SK-N-MC (cell line): ENCODE data around the gene AGAP1.
"Not testable (repeated sequence)": the region's sequence is repeated elsewhere in the genome, so short reads cannot be mapped to it uniquely, and the experiment has no call there.

ENCODE experiments used
- DNase-seq: peaks from one replicate; pipeline ENCODE4 v3.0.0-alpha.2; 2011; ENCODE audit warnings: low read depth, low spot score
- H3K27ac ChIP-seq: fragments of 200-600 bp; sonication (generic); 2 replicates; pipeline ENCODE4 v1.5.1; 2016; ENCODE audit warnings: mixed run types
- H3K36me3 ChIP-seq: fragments of 200-600 bp; sonication (generic); 2 replicates; pipeline ENCODE4 v1.6.1; 2017; ENCODE audit warnings: antibody characterized with exemption, low read length, mixed read lengths; ENCODE audit not compliant: insufficient read depth
- H3K4me3 ChIP-seq: fragments of 200-600 bp; sonication (generic); 2 replicates; pipeline ENCODE4 v1.5.1; 2016
- H3K9ac ChIP-seq: fragments of 200-600 bp; sonication (generic); 2 replicates; pipeline ENCODE4 v1.8.0; 2017; ENCODE audit warnings: mixed run types, mixed read lengths; ENCODE audit not compliant: insufficient read length
- H3K9me3 ChIP-seq: fragments of 200-600 bp; sonication (generic); 2 replicates; pipeline ENCODE4 v1.6.1; 2017; ENCODE audit warnings: low read depth, mild to moderate bottlenecking, antibody characterized with exemption, low read length, moderate library complexity, mixed read lengths
- EZH2 ChIP-seq: fragments of 200-600 bp; sonication (generic); IDR thresholded peaks from one replicate; pipeline ENCODE4 v1.6.1; 2017; ENCODE audit warnings: antibody characterized with exemption
- FOXP2 ChIP-seq: optimal IDR thresholded peaks from 2 replicates; pipeline ENCODE3; 2011; ENCODE audit warnings: mild to moderate bottlenecking, moderate library complexity; ENCODE audit not compliant: insufficient read depth; ENCODE audit errors: extremely low read length, control extremely low read depth
- POLR2AphosphoS5 ChIP-seq: IDR thresholded peaks from 2 replicates; pipeline ENCODE4 v1.6.1; 2012; ENCODE audit warnings: mild to moderate bottlenecking, low read depth, low read length, borderline replicate concordance

AGAP1 gene

GRCh38 chr2:235763816-235764215 is 270.0 kb downstream of the AGAP1 start:
- peaks cover 4% of the 10 kb centered on the region; the same call in 1 of the 2 replicates for H3K36me3 ChIP-seq
- H3K9ac ChIP-seq = no peak overlapping the region
- DNase-seq = no peak
- no peaks in the 10 kb centered on the region for H3K9me3 ChIP-seq
- TF ChIP-seq FOXP2 = no peak
- TF ChIP-seq POLR2AphosphoS5 = no peak
- no peak for TF ChIP-seq EZH2
- H3K27ac ChIP-seq = no peak overlapping the region
- H3K4me3 ChIP-seq = no peak overlapping the region

GRCh38 chr2:235764478-235764877 is 270.6 kb downstream of the AGAP1 start:
- DNase-seq = not testable (repeated sequence)

GRCh38 chr2:235765181-235765820 is 271.5 kb downstream of the AGAP1 start:
- no peak for TF ChIP-seq FOXP2
- no peak for TF ChIP-seq POLR2AphosphoS5
- no peak for TF ChIP-seq EZH2
- Histone ChIP-seq H3K36me3 (peaks cover 4% of the 10 kb centered on the region; the same call in 1 of the 2 replicates), H3K27ac (peak overlapping the region; percentile 64), H3K9ac (no peak overlapping the region), H3K9me3 (no peaks in the 10 kb centered on the region), H3K4me3 (no peak overlapping the region)
- DNase-seq = no peak

More at GRCh38 chr2:235764478-235764877, 270.6 kb downstream of the AGAP1 start:
- not testable (repeated sequence) for H3K9ac ChIP-seq, H3K4me3 ChIP-seq, H3K36me3 ChIP-seq, H3K9me3 ChIP-seq, H3K27ac ChIP-seq

- peak; percentile 47 for DNase-seq
- Histone ChIP-seq H3K27ac (no peak overlapping the region; the same call in 1 of the 2 replicates), H3K36me3 (peaks cover 4% of the 10 kb centered on the region; the same call in 1 of the 2 replicates), H3K4me3 (no peak overlapping the region), H3K9ac (no peak overlapping the region), H3K9me3 (no peaks in the 10 kb centered on the region)
- no peak for TF ChIP-seq POLR2AphosphoS5
- TF ChIP-seq FOXP2 = no peak
- TF ChIP-seq EZH2 = no peak
Observed at GRCh38 chr2:235766278-235766677, 272.4 kb downstream of the AGAP1 start.

GRCh38 chr2:235768606-235769005 is 274.8 kb downstream of the AGAP1 start:
- Histone ChIP-seq H3K36me3 (no peaks in the 10 kb centered on the region; the same call in 1 of the 2 replicates), H3K4me3 (no peak overlapping the region), H3K27ac (no peak overlapping the region), H3K9me3 (no peaks in the 10 kb centered on the region), H3K9ac (no peak overlapping the region)
- DNase-seq = no peak
- no peak for TF ChIP-seq POLR2AphosphoS5
- no peak for TF ChIP-seq EZH2
- no peak for TF ChIP-seq FOXP2

- Histone ChIP-seq H3K27ac (no peak overlapping the region), H3K36me3 (no peaks in the 10 kb centered on the region; the same call in 1 of the 2 replicates), H3K9ac (no peak overlapping the region), H3K9me3 (no peaks in the 10 kb centered on the region), H3K4me3 (no peak overlapping the region)
- DNase-seq = no peak
- TF ChIP-seq EZH2 = no peak
- TF ChIP-seq POLR2AphosphoS5 = no peak
- TF ChIP-seq FOXP2 = no peak
Observed at GRCh38 chr2:235769046-235769445, 275.2 kb downstream of the AGAP1 start.

- H3K4me3 ChIP-seq = no peak overlapping the region
- no peak overlapping the region for H3K9ac ChIP-seq
- TF ChIP-seq EZH2 (no peak), POLR2AphosphoS5 (no peak), FOXP2 (no peak)
- H3K9me3 ChIP-seq = no peaks in the 10 kb centered on the region
- no peak for DNase-seq
- no peaks in the 10 kb centered on the region; the same call in 1 of the 2 replicates for H3K36me3 ChIP-seq
- no peak overlapping the region for H3K27ac ChIP-seq
Observed at GRCh38 chr2:235770909-235771820, 277.3 kb downstream of the AGAP1 start.

- no peaks in the 10 kb centered on the region for H3K9me3 ChIP-seq
- no peaks in the 10 kb centered on the region; the same call in 1 of the 2 replicates for H3K36me3 ChIP-seq
- TF ChIP-seq POLR2AphosphoS5 (no peak), EZH2 (no peak), FOXP2 (no peak)
- DNase-seq = no peak
- no peak overlapping the region for H3K4me3 ChIP-seq
- H3K9ac ChIP-seq = no peak overlapping the region
- no peak overlapping the region for H3K27ac ChIP-seq
Observed at GRCh38 chr2:235773188-235773928, 279.5 kb downstream of the AGAP1 start.
